ENCODE results near the gene VTI1A.
A peak's percentile ranks its signal among the peaks of the same experiment; 100 is the strongest.

VTI1A gene

GRCh38 chr10:112531421-112531820, 84.4 kb downstream of the VTI1A start:
- ChIA-PET POLR2A (no interaction called here), CTCF (no interaction called here)
- H3K4me3 ChIP-seq (ENCODE audit: low read depth, low read length), result no peak overlapping the region
- no peak overlapping the region for H3K27ac ChIP-seq (ENCODE audit: extremely low read depth, low read depth, low read length)
- TF ChIP-seq ZNF394 (tag by site-specific recombination; IDR thresholded peaks at IDR 0.05; ENCODE audit: borderline replicate concordance), result no peak
- no peak for TF ChIP-seq ZNF600 (tag by site-specific recombination; IDR thresholded peaks at IDR 0.05)
- H3K4me1 ChIP-seq (ENCODE audit: control insufficient read depth, insufficient read depth, low read length), result peaks cover 11% of the 10 kb centered on the region
- no peaks in the 10 kb centered on the region; a peak in 1 of 3 replicates for H3K36me3 ChIP-seq (ENCODE audit: control insufficient read depth in 2 of 2, insufficient read depth in 1 of 2, low read length in 2 of 2)
- H3K9me3 ChIP-seq (ENCODE audit: control insufficient read depth, insufficient read depth, low read depth, low read length), result no peaks in the 10 kb centered on the region

- no peaks in the 10 kb centered on the region; a peak in 1 of 3 replicates for H3K36me3 ChIP-seq (ENCODE audit: control insufficient read depth in 2 of 2, insufficient read depth in 1 of 2, low read length in 2 of 2)
- CTCF ChIA-PET, result interaction anchor here (0.6 kb wide), 2 partner anchors 139 to 226 kb away, joined by 3 read pairs; no protein-coding TSS in a partner anchor
- H3K4me1 ChIP-seq (ENCODE audit: control insufficient read depth, insufficient read depth, low read length), result peaks cover 9% of the 10 kb centered on the region
- H3K9me3 ChIP-seq (ENCODE audit: control insufficient read depth, insufficient read depth, low read depth, low read length), result no peaks in the 10 kb centered on the region
- TF ChIP-seq PRDM10 (tag by site-specific recombination; IDR thresholded peaks at IDR 0.05) (0 out of 2 replicates have a peak, but pooled peaks have one; percentile 25), OSR2 (tag by site-specific recombination; IDR thresholded peaks at IDR 0.05) (no peak)
- no peak overlapping the region for H3K4me3 ChIP-seq (ENCODE audit: low read depth, low read length)
- POLR2A ChIA-PET, result no interaction called here
- no peak overlapping the region for H3K27ac ChIP-seq (ENCODE audit: extremely low read depth, low read depth, low read length)
These were observed 85.2 kb downstream of the VTI1A start for GRCh38 chr10:112532189-112532588.

GRCh38 chr10:112532956-112533355, 85.9 kb downstream of the VTI1A start:
- no peak overlapping the region for H3K4me3 ChIP-seq (ENCODE audit: low read depth, low read length)
- H3K36me3 ChIP-seq (ENCODE audit: control insufficient read depth in 2 of 2, insufficient read depth in 1 of 2, low read length in 2 of 2), result no peaks in the 10 kb centered on the region; a peak in 1 of 3 replicates
- ChIA-PET POLR2A (no interaction called here), CTCF (interaction anchor here (0.6 kb wide), 1 partner anchor 1083 kb away, joined by 4 read pairs; no protein-coding TSS in a partner anchor)
- TF ChIP-seq ZNF280D (tag by site-specific recombination; IDR thresholded peaks at IDR 0.05) (no peak), ZFP69B (tag by site-specific recombination; IDR thresholded peaks at IDR 0.05) (no peak), ZNF549 (tag by site-specific recombination; IDR thresholded peaks at IDR 0.05) (no peak), ZNF214 (tag by site-specific recombination; IDR thresholded peaks at IDR 0.05; ENCODE audit: borderline replicate concordance) (no peak), ZNF280C (tag by site-specific recombination; IDR thresholded peaks at IDR 0.05) (no peak), OSR2 (tag by site-specific recombination; IDR thresholded peaks at IDR 0.05) (no peak), SP2 (tag by site-specific recombination; IDR thresholded peaks at IDR 0.05) (no peak), YY1 (tag by site-specific recombination; IDR thresholded peaks at IDR 0.05) (no peak), INSM2 (tag by site-specific recombination; IDR thresholded peaks at IDR 0.05) (no peak), ZFHX2 (tag by site-specific recombination; conservative IDR thresholded peaks at IDR 0.05) (no peak)
- peaks cover 9% of the 10 kb centered on the region for H3K4me1 ChIP-seq (ENCODE audit: control insufficient read depth, insufficient read depth, low read length)
- no peak overlapping the region for H3K27ac ChIP-seq (ENCODE audit: extremely low read depth, low read depth, low read length)
- H3K9me3 ChIP-seq (ENCODE audit: control insufficient read depth, insufficient read depth, low read depth, low read length), result no peaks in the 10 kb centered on the region
